Adipocyte (in vitro differentiated cells): ENCODE results near the gene MYO10.
"Not testable (repeated sequence)": the region's sequence is repeated elsewhere in the genome, so short reads cannot be mapped to it uniquely, and the experiment has no call there.

ENCODE experiments used
- DNase-seq: peaks from one replicate; pipeline ENCODE4 v3.0.0-alpha.2; 2015; ENCODE audit warnings: low read depth
- H3K27me3 ChIP-seq: replicated peaks from 2 replicates; pipeline ENCODE4 v1.7.0; 2013; ENCODE audit warnings: mild to moderate bottlenecking, low read length, moderate library complexity; ENCODE audit not compliant: control insufficient read depth, insufficient read depth
- H3K36me3 ChIP-seq: 2 replicates; pipeline ENCODE4 v1.7.0; 2013; ENCODE audit warnings: low read length, mild to moderate bottlenecking, moderate library complexity; ENCODE audit not compliant: control insufficient read depth, insufficient read depth, severe bottlenecking
- H3K4me1 ChIP-seq: 2 replicates; pipeline ENCODE4 v1.7.0; 2013; ENCODE audit warnings: mild to moderate bottlenecking, low read length, moderate library complexity; ENCODE audit not compliant: control insufficient read depth, insufficient read depth
- H3K4me3 ChIP-seq: 2 replicates; pipeline ENCODE4 v1.7.0; 2013; ENCODE audit warnings: mild to moderate bottlenecking, low read length, moderate library complexity
- H3K9ac ChIP-seq: 2 replicates; pipeline ENCODE4 v1.7.0; 2013; ENCODE audit warnings: mild to moderate bottlenecking, low read length, moderate library complexity
- H3K9me3 ChIP-seq: 2 replicates; pipeline ENCODE4 v1.7.0; 2013; ENCODE audit warnings: mild to moderate bottlenecking, low read length, moderate library complexity; ENCODE audit not compliant: control insufficient read depth

MYO10 gene

GRCh38 chr5:16733331-16734006 lies 202.6 kb downstream of the MYO10 start:
- Histone ChIP-seq H3K4me3 (no peak overlapping the region), H3K9ac (no peak overlapping the region), H3K9me3 (no peaks in the 10 kb centered on the region), H3K4me1 (peaks cover 7% of the 10 kb centered on the region), H3K36me3 (no peaks in the 10 kb centered on the region), H3K27me3 (no peaks in the 10 kb centered on the region)
- no peak for DNase-seq

GRCh38 chr5:16732356-16732755 lies 203.7 kb downstream of the MYO10 start:
- H3K4me3 ChIP-seq, result no peak overlapping the region
- H3K9ac ChIP-seq, result no peak overlapping the region
- H3K36me3 ChIP-seq, result no peaks in the 10 kb centered on the region
- peaks cover 13% of the 10 kb centered on the region for H3K4me1 ChIP-seq
- no peaks in the 10 kb centered on the region for H3K9me3 ChIP-seq
- H3K27me3 ChIP-seq, result no peaks in the 10 kb centered on the region
- DNase-seq, result no peak

DNA sequence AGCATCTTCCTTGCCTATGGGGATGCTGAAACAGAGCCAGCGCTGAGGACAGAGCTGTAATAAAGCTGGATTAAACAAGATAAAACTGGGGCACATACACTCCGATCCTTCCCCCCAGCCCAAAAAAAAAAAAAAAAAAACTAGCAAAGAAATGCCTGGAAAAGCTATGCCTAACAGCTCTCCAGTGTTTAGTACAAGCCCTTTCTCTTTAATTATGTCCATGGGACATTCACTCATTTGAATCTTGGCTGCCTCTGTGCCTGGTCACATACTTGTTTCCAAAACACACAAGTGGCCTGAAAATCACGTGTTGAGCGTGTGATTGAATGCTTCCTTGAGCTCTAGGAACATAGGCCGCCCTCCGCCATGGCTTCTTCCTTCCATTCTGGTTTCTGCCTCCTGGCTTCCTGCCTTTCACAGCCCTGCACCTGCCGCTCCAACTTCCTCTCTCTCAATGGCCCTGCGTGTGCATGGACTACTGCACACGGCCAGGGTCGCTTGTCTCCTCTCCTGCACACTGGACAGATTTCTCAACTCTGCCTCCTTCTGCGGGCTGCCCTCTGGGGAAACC lies 208.2 kb downstream of the MYO10 start:
- Histone ChIP-seq H3K9ac (no peak overlapping the region), H3K9me3 (no peaks in the 10 kb centered on the region), H3K27me3 (no peaks in the 10 kb centered on the region), H3K36me3 (no peaks in the 10 kb centered on the region), H3K4me3 (peak overlapping the region; percentile 8), H3K4me1 (peaks cover 6% of the 10 kb centered on the region)
- no peak for DNase-seq

DNA sequence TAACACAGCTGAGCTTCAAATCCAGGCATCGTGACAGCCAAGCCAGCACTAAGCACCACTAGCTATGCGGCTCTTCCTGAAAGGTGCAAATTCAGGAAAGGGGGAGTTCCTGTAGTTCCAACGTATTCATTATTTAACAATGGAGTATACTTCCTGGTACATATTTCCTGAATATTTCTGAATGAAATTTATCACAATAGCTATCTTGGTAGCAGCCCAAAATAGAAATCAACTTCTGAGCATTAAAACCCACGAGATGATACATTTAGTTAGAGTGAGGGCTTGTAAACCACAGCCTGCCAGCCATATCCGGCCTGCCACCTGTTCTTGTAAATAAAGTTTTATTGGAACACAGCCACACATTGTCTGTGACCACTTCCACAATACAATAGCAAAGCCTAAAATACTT lies 209.5 kb downstream of the MYO10 start:
- H3K36me3 ChIP-seq, result no peaks in the 10 kb centered on the region
- H3K4me3 ChIP-seq, result no peak overlapping the region
- no peaks in the 10 kb centered on the region for H3K27me3 ChIP-seq
- no peak for DNase-seq
- no peak overlapping the region for H3K9ac ChIP-seq
- peaks cover 7% of the 10 kb centered on the region for H3K4me1 ChIP-seq
- H3K9me3 ChIP-seq, result no peaks in the 10 kb centered on the region

- H3K4me3 ChIP-seq, result no peak overlapping the region
- no peaks in the 10 kb centered on the region for H3K27me3 ChIP-seq
- peaks cover 10% of the 10 kb centered on the region for H3K4me1 ChIP-seq
- H3K9ac ChIP-seq, result no peak overlapping the region
- H3K36me3 ChIP-seq, result no peaks in the 10 kb centered on the region
- no peak for DNase-seq
- no peaks in the 10 kb centered on the region for H3K9me3 ChIP-seq
Measured at GRCh38 chr5:16725575-16725974, 210.5 kb downstream of the MYO10 start.

DNA sequence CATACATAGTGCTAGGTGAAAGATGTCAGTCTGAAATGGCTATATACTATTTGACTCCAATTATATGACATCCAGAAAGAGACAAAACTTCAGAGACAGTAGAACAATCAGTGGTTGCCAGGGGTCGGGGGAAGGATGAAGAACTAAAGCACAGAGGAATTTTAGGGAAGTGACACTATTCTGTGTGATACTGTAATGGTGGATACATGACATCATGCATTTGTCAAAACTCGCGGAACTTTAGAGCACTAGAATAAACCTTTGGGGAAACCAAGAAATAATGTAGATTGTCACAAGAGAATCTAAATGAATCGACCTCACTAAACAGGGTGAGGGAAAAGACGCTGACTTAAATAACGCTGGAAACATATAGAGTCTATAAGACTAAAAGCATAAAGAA lies 212.3 kb downstream of the MYO10 start:
- H3K27me3 ChIP-seq, result no peaks in the 10 kb centered on the region
- H3K9me3 ChIP-seq, result no peaks in the 10 kb centered on the region
- H3K4me1 ChIP-seq, result peaks cover 10% of the 10 kb centered on the region
- no peak overlapping the region for H3K9ac ChIP-seq
- no peaks in the 10 kb centered on the region for H3K36me3 ChIP-seq
- no peak overlapping the region for H3K4me3 ChIP-seq
- DNase-seq, result no peak

DNA sequence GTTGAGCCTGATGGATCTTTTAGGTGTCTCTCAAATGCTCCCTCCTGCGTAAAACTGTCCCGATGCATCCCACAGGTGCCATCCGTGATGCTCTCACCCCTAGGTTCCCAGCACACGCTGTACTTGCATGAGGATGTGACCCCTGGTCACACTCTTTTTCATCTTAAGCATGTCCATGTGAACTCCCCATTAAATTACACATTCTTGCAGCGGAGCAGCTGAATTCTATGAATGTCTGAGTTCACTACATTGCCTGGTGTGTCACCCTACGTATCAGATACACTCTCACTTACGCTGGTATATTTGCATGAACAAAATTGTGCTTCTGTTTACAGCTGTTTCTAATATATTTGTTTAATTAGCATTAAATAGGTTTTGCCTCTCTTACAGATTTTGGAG lies 214.0 kb downstream of the MYO10 start:
- Histone ChIP-seq H3K36me3 (no peaks in the 10 kb centered on the region), H3K4me1 (peaks cover 4% of the 10 kb centered on the region), H3K9me3 (no peaks in the 10 kb centered on the region), H3K4me3 (no peak overlapping the region), H3K27me3 (no peaks in the 10 kb centered on the region), H3K9ac (no peak overlapping the region)
- DNase-seq, result no peak

GRCh38 chr5:16721151-16722096 lies 214.7 kb downstream of the MYO10 start:
- Histone ChIP-seq H3K9ac (no peak overlapping the region), H3K36me3 (no peaks in the 10 kb centered on the region), H3K4me1 (peaks cover 4% of the 10 kb centered on the region), H3K9me3 (no peaks in the 10 kb centered on the region), H3K4me3 (no peak overlapping the region), H3K27me3 (no peaks in the 10 kb centered on the region)
- DNase-seq, result no peak

- not testable (repeated sequence) for H3K9ac ChIP-seq, H3K36me3 ChIP-seq, DNase-seq, H3K9me3 ChIP-seq, H3K4me3 ChIP-seq, H3K4me1 ChIP-seq, H3K27me3 ChIP-seq
Measured at GRCh38 chr5:16718036-16718435, 218.1 kb downstream of the MYO10 start.

DNA sequence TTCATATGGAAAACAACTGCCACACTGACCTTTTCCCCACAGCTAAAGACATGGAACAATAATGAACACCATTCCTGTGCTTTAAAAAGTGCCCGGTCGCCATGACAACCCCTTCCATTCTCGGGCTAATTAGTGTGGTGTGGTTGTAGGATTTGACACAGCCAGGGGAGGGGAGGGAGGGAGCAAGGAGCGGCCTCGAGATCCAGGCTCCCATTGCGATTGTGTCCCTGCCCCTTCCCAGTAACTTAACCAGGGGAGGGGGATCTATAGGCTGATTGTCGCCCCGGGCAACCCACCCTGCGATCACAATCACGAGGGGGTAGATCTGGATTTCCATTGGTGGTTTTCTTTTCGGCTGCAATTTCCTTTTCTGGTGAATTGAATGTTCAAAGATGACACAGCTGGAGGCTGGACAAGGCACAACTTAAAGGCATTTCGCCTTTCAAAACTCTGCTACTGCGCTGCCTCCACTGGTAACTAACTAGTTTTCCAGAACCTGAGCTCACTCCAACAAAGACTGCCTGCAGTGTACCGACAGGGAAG lies 222.6 kb downstream of the MYO10 start:
- H3K9me3 ChIP-seq, result no peaks in the 10 kb centered on the region
- H3K27me3 ChIP-seq, result no peaks in the 10 kb centered on the region
- peak overlapping the region; percentile 57 for H3K4me3 ChIP-seq
- DNase-seq, result peak; percentile 32
- H3K9ac ChIP-seq, result no peak overlapping the region
- peaks cover 6% of the 10 kb centered on the region for H3K4me1 ChIP-seq
- peaks cover 7% of the 10 kb centered on the region for H3K36me3 ChIP-seq

GRCh38 chr5:16712620-16713019 lies 223.5 kb downstream of the MYO10 start:
- Histone ChIP-seq H3K9ac (no peak overlapping the region), H3K4me1 (peaks cover 6% of the 10 kb centered on the region), H3K27me3 (no peaks in the 10 kb centered on the region), H3K4me3 (no peak overlapping the region), H3K9me3 (no peaks in the 10 kb centered on the region), H3K36me3 (peaks cover 8% of the 10 kb centered on the region)
- DNase-seq, result peak; percentile 50
